Measurements from ENCODE around the gene TUT7.

DNA sequence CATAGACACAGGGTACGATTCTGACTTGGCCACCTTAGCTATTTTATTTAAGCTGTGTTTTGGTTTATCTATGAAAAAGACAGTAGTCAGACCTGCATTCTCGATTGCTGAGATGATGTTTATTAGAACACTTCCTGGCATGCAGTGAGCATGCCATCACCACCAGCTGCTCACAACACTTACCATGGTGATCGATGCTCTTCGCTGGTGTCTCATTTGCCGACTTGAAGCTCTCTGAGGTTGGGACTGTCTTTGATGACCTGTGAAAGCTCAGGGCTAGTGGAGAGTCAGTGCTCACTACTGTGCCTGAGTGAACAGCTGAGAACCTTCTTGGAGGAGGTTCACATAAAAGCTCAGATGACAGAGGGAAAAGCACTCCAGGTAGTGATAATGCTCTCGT, 90.3 kb downstream of the TUT7 start:
- no peak for TF ChIP-seq CTCF (tag by site-specific recombination; IDR thresholded peaks at IDR 0.05)
- no peak for TF ChIP-seq ZNF398 (tag by site-specific recombination; IDR thresholded peaks at IDR 0.05)
- no peak for TF ChIP-seq ZNF155 (tag by site-specific recombination; IDR thresholded peaks at IDR 0.05)
